SK-N-SH treated with all-trans-retinoic acid at 6 μM for 48 hours (cell line): ENCODE measurements around the gene MARK3.

Experiments
- ATAC-seq: fragments of 200-7000 bp; cut with Tn5 transposase; 3 replicates; pipeline ENCODE4 v1.9.1; 2020; ENCODE audit warnings: mild to moderate bottlenecking, moderate library complexity
- ARNTL ChIP-seq: fragments of 450-650 bp; formaldehyde crosslinking; IDR thresholded peaks from 2 replicates; pipeline ENCODE4 v1.5.0; 2020; ENCODE audit warnings: low read depth, mild to moderate bottlenecking, moderate library complexity, borderline replicate concordance
- BACH2 ChIP-seq: fragments of 250-450 bp; sonication (Bioruptor Pico); IDR thresholded peaks from 2 replicates; pipeline ENCODE4 v1.9.0; 2021; ENCODE audit warnings: mild to moderate bottlenecking, borderline replicate concordance
- CSDC2 ChIP-seq: fragments of 250-450 bp; sonication (Bioruptor Pico); IDR thresholded peaks from 2 replicates; pipeline ENCODE4 v1.5.0; 2020; ENCODE audit warnings: mild to moderate bottlenecking, moderate library complexity
- ESRRG ChIP-seq: fragments of 250-450 bp; sonication (Bioruptor Pico); IDR thresholded peaks from 2 replicates; pipeline ENCODE4 v1.6.1; 2021; ENCODE audit warnings: mild to moderate bottlenecking
- GLIS3 ChIP-seq: fragments of 250-450 bp; sonication (Bioruptor Pico); IDR thresholded peaks from 2 replicates; pipeline ENCODE4 v1.5.0; 2020; ENCODE audit warnings: mild to moderate bottlenecking, moderate library complexity
- ISL1 ChIP-seq: fragments of 250-450 bp; sonication (Bioruptor Pico); IDR thresholded peaks from 2 replicates; pipeline ENCODE4 v2.1.2; 2022; ENCODE audit warnings: mild to moderate bottlenecking, moderate library complexity
- OSR1 ChIP-seq: fragments of 250-450 bp; sonication (Bioruptor Pico); IDR thresholded peaks from 2 replicates; pipeline ENCODE4 v1.8.0; 2022; ENCODE audit warnings: moderate library complexity, mild to moderate bottlenecking, inconsistent platforms
- PPARA ChIP-seq: fragments of 250-450 bp; sonication (Bioruptor Pico); IDR thresholded peaks from 2 replicates; pipeline ENCODE4 v1.5.0; 2020; ENCODE audit warnings: mild to moderate bottlenecking, borderline replicate concordance
- RARB ChIP-seq: fragments of 250-450 bp; sonication (Bioruptor Pico); IDR thresholded peaks from 2 replicates; pipeline ENCODE4 v1.8.0; 2021; ENCODE audit warnings: mild to moderate bottlenecking, moderate library complexity
- SNAI2 ChIP-seq: fragments of 250-450 bp; sonication (Bioruptor Pico); IDR thresholded peaks from 2 replicates; pipeline ENCODE4 v1.5.0; 2020; ENCODE audit warnings: mild to moderate bottlenecking, moderate library complexity
- TCF4 ChIP-seq: fragments of 250-450 bp; sonication (Bioruptor Pico); IDR thresholded peaks from 2 replicates; pipeline ENCODE4 v1.8.0; 2021; ENCODE audit warnings: mild to moderate bottlenecking, moderate library complexity, borderline replicate concordance
- TOX ChIP-seq: fragments of 250-450 bp; sonication (Bioruptor Pico); IDR thresholded peaks from 2 replicates; pipeline ENCODE4 v1.8.0; 2021; ENCODE audit warnings: mild to moderate bottlenecking, moderate library complexity, borderline replicate concordance
- ZC3H10 ChIP-seq: fragments of 250-450 bp; sonication (Bioruptor Pico); IDR thresholded peaks from 2 replicates; pipeline ENCODE4 v1.5.1; 2021; ENCODE audit warnings: mild to moderate bottlenecking, moderate library complexity
- ZFP3 ChIP-seq: fragments of 250-450 bp; sonication (Bioruptor Pico); IDR thresholded peaks from 2 replicates; pipeline ENCODE4 v1.5.0; 2020; ENCODE audit warnings: mild to moderate bottlenecking, moderate library complexity
- ZFP30 ChIP-seq: fragments of 450-650 bp; formaldehyde crosslinking; IDR thresholded peaks from 2 replicates; pipeline ENCODE4 v1.5.0; 2022; ENCODE audit warnings: mild to moderate bottlenecking, moderate library complexity
- ZNF565 ChIP-seq: fragments of 450-650 bp; formaldehyde crosslinking; conservative IDR thresholded peaks from 2 replicates; pipeline ENCODE4 v1.5.0; 2020; ENCODE audit warnings: low read depth, mild to moderate bottlenecking, moderate library complexity
- ZNF70 ChIP-seq: fragments of 450-650 bp; formaldehyde crosslinking; IDR thresholded peaks from 2 replicates; pipeline ENCODE4 v1.5.0; 2020; ENCODE audit warnings: mild to moderate bottlenecking, moderate library complexity
- ZNF8 ChIP-seq: fragments of 450-650 bp; formaldehyde crosslinking; IDR thresholded peaks from 2 replicates; pipeline ENCODE4 v1.5.0; 2020; ENCODE audit warnings: mild to moderate bottlenecking, moderate library complexity
- TF ChIP-seq, protein P1 (sequence below): fragments of 250-450 bp; sonication (Bioruptor Pico); IDR thresholded peaks from 2 replicates; pipeline ENCODE4 v1.8.0; 2021; ENCODE audit warnings: low read depth, mild to moderate bottlenecking, moderate library complexity, borderline replicate concordance
- TF ChIP-seq, protein P2 (sequence below): fragments of 250-450 bp; sonication (Bioruptor Pico); IDR thresholded peaks from 2 replicates; pipeline ENCODE4 v1.5.1; 2021; ENCODE audit warnings: mild to moderate bottlenecking, moderate library complexity
- TF ChIP-seq, protein P3 (sequence below): fragments of 250-450 bp; sonication (Bioruptor Pico); IDR thresholded peaks from 2 replicates; pipeline ENCODE4 v1.5.0; 2020; ENCODE audit warnings: mild to moderate bottlenecking, moderate library complexity
- TF ChIP-seq, protein P4 (sequence below): fragments of 250-450 bp; sonication (Bioruptor Pico); IDR thresholded peaks from 2 replicates; pipeline ENCODE4 v1.8.0; 2020; ENCODE audit warnings: mild to moderate bottlenecking, moderate library complexity, borderline replicate concordance

MARK3 gene

DNA sequence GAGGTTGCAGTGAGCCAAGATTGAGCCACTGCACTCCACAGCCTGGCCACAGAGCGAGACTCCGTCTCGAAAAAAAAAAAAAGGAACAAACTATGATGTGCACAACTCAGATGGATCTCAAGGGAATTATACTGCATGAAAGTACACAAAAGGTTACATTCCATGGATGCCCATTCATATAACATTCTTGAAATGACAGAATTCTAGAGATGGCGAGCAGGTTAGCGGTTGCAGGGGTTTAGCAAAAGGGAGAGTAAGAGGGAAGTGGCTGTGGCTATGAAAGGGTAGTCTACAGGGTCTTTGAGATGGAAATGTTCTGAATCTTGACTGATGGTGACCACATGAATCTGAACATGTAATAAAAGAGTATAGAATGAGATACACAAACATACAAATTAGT, 87.7 kb downstream of the MARK3 start:
- TF ChIP-seq CSDC2 (CRISPR knock-in tag) (no peak), GLIS3 (CRISPR knock-in tag) (no peak), ESRRG (no peak), ZNF565 (CRISPR knock-in tag) (no peak), TCF4 (CRISPR knock-in tag) (no peak), ZFP30 (CRISPR knock-in tag) (no peak), ZC3H10 (CRISPR knock-in tag) (no peak), OSR1 (CRISPR knock-in tag) (no peak), RARB (CRISPR knock-in tag) (no peak), BACH2 (CRISPR knock-in tag) (no peak), TOX (CRISPR knock-in tag) (no peak), ZNF8 (CRISPR knock-in tag) (no peak), PPARA (no peak), ZNF70 (CRISPR knock-in tag) (no peak), ZFP3 (no peak), SNAI2 (CRISPR knock-in tag) (no peak)
- TF ChIP-seq, protein P1, sequence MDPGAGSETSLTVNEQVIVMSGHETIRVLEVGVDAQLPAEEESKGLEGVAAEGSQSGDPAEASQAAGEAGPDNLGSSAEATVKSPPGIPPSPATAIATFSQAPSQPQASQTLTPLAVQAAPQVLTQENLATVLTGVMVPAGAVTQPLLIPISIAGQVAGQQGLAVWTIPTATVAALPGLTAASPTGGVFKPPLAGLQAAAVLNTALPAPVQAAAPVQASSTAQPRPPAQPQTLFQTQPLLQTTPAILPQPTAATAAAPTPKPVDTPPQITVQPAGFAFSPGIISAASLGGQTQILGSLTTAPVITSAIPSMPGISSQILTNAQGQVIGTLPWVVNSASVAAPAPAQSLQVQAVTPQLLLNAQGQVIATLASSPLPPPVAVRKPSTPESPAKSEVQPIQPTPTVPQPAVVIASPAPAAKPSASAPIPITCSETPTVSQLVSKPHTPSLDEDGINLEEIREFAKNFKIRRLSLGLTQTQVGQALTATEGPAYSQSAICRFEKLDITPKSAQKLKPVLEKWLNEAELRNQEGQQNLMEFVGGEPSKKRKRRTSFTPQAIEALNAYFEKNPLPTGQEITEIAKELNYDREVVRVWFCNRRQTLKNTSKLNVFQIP (CRISPR knock-in tag), result no peak
- TF ChIP-seq, protein P2, sequence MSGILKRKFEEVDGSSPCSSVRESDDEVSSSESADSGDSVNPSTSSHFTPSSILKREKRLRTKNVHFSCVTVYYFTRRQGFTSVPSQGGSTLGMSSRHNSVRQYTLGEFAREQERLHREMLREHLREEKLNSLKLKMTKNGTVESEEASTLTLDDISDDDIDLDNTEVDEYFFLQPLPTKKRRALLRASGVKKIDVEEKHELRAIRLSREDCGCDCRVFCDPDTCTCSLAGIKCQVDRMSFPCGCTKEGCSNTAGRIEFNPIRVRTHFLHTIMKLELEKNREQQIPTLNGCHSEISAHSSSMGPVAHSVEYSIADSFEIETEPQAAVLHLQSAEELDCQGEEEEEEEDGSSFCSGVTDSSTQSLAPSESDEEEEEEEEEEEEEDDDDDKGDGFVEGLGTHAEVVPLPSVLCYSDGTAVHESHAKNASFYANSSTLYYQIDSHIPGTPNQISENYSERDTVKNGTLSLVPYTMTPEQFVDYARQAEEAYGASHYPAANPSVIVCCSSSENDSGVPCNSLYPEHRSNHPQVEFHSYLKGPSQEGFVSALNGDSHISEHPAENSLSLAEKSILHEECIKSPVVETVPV (CRISPR knock-in tag), result no peak
- TF ChIP-seq, protein P3, sequence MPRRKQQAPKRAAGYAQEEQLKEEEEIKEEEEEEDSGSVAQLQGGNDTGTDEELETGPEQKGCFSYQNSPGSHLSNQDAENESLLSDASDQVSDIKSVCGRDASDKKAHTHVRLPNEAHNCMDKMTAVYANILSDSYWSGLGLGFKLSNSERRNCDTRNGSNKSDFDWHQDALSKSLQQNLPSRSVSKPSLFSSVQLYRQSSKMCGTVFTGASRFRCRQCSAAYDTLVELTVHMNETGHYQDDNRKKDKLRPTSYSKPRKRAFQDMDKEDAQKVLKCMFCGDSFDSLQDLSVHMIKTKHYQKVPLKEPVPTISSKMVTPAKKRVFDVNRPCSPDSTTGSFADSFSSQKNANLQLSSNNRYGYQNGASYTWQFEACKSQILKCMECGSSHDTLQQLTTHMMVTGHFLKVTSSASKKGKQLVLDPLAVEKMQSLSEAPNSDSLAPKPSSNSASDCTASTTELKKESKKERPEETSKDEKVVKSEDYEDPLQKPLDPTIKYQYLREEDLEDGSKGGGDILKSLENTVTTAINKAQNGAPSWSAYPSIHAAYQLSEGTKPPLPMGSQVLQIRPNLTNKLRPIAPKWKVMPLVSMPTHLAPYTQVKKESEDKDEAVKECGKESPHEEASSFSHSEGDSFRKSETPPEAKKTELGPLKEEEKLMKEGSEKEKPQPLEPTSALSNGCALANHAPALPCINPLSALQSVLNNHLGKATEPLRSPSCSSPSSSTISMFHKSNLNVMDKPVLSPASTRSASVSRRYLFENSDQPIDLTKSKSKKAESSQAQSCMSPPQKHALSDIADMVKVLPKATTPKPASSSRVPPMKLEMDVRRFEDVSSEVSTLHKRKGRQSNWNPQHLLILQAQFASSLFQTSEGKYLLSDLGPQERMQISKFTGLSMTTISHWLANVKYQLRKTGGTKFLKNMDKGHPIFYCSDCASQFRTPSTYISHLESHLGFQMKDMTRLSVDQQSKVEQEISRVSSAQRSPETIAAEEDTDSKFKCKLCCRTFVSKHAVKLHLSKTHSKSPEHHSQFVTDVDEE (CRISPR knock-in tag), result no peak
- ATAC-seq, result no peak

DNA sequence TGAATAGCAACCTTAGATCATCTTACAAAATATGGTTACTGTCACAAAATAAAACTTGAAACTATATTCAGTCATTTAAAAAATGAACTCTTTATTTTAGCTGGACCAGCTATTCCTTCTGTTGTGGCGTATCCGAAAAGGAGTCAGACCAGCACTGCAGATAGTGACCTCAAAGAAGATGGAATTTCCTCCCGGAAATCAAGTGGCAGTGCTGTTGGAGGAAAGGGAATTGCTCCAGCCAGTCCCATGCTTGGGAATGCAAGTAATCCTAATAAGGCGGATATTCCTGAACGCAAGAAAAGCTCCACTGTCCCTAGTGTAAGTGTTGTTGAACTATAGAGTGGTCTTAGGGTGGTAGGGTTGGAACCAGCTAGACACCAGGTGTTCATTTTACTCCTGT, 89.7 kb downstream of the MARK3 start:
- no peak for TF ChIP-seq RARB (CRISPR knock-in tag)
- TF ChIP-seq ISL1 (CRISPR knock-in tag), result no peak
- TF ChIP-seq ZNF565 (CRISPR knock-in tag), result no peak
- TF ChIP-seq ZNF8 (CRISPR knock-in tag), result no peak
- no peak for TF ChIP-seq ZNF70 (CRISPR knock-in tag)
- TF ChIP-seq TOX (CRISPR knock-in tag), result no peak
- no peak for TF ChIP-seq BACH2 (CRISPR knock-in tag)
- TF ChIP-seq PPARA, result no peak
- TF ChIP-seq, protein P4, sequence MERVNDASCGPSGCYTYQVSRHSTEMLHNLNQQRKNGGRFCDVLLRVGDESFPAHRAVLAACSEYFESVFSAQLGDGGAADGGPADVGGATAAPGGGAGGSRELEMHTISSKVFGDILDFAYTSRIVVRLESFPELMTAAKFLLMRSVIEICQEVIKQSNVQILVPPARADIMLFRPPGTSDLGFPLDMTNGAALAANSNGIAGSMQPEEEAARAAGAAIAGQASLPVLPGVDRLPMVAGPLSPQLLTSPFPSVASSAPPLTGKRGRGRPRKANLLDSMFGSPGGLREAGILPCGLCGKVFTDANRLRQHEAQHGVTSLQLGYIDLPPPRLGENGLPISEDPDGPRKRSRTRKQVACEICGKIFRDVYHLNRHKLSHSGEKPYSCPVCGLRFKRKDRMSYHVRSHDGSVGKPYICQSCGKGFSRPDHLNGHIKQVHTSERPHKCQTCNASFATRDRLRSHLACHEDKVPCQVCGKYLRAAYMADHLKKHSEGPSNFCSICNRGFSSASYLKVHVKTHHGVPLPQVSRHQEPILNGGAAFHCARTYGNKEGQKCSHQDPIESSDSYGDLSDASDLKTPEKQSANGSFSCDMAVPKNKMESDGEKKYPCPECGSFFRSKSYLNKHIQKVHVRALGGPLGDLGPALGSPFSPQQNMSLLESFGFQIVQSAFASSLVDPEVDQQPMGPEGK (CRISPR knock-in tag), result no peak
- no peak for TF ChIP-seq ZFP30 (CRISPR knock-in tag)
- TF ChIP-seq ZFP3, result no peak
- no peak for TF ChIP-seq SNAI2 (CRISPR knock-in tag)
- TF ChIP-seq, all 23 proteins: peak for 0
- ATAC-seq, result no peak

DNA sequence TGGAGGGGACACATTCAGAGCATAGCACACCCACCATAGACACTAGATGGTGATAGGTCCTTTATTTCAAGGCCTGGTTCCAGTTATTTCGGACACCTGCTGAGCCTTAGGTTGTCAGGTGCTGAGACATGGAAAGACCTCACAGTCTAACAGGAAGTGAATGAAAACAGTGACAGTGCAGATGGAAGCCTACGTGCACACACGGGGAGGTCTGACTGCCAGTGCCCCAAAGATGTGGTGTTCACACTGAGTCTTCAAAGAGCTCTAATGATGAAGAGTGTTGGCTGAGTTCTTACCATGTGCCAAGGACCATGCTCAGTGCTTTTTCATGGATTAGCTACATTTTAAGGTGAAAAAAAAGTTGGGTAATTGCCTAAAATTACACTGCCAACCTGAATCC, 90.8 kb downstream of the MARK3 start:
- TF ChIP-seq, protein P2 (CRISPR knock-in tag), result no peak
- TF ChIP-seq ZFP3, result no peak
- TF ChIP-seq, protein P3 (CRISPR knock-in tag), result no peak
- no peak for TF ChIP-seq ZC3H10 (CRISPR knock-in tag)
- no peak for TF ChIP-seq ISL1 (CRISPR knock-in tag)
- no peak for TF ChIP-seq ZNF8 (CRISPR knock-in tag)
- no peak for TF ChIP-seq ZNF70 (CRISPR knock-in tag)
- TF ChIP-seq, protein P4 (CRISPR knock-in tag), result no peak
- TF ChIP-seq OSR1 (CRISPR knock-in tag), result no peak
- TF ChIP-seq SNAI2 (CRISPR knock-in tag), result no peak
- no peak for TF ChIP-seq ARNTL
- TF ChIP-seq ZFP30 (CRISPR knock-in tag), result no peak
- TF ChIP-seq RARB (CRISPR knock-in tag), result no peak
- TF ChIP-seq ESRRG, result no peak
- TF ChIP-seq BACH2 (CRISPR knock-in tag), result no peak
- TF ChIP-seq ZNF565 (CRISPR knock-in tag), result no peak
- no peak for TF ChIP-seq PPARA
- TF ChIP-seq, all 23 proteins: peak for 0
- no peak for ATAC-seq
